Measurements from ENCODE around the gene EFR3B.
"Not testable (repeated sequence)": the region's sequence is repeated elsewhere in the genome, so short reads cannot be mapped to it uniquely, and the experiment has no call there.

Gene EFR3B, protein sequence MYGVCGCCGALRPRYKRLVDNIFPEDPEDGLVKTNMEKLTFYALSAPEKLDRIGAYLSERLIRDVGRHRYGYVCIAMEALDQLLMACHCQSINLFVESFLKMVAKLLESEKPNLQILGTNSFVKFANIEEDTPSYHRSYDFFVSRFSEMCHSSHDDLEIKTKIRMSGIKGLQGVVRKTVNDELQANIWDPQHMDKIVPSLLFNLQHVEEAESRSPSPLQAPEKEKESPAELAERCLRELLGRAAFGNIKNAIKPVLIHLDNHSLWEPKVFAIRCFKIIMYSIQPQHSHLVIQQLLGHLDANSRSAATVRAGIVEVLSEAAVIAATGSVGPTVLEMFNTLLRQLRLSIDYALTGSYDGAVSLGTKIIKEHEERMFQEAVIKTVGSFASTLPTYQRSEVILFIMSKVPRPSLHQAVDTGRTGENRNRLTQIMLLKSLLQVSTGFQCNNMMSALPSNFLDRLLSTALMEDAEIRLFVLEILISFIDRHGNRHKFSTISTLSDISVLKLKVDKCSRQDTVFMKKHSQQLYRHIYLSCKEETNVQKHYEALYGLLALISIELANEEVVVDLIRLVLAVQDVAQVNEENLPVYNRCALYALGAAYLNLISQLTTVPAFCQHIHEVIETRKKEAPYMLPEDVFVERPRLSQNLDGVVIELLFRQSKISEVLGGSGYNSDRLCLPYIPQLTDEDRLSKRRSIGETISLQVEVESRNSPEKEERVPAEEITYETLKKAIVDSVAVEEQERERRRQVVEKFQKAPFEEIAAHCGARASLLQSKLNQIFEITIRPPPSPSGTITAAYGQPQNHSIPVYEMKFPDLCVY

DNA sequence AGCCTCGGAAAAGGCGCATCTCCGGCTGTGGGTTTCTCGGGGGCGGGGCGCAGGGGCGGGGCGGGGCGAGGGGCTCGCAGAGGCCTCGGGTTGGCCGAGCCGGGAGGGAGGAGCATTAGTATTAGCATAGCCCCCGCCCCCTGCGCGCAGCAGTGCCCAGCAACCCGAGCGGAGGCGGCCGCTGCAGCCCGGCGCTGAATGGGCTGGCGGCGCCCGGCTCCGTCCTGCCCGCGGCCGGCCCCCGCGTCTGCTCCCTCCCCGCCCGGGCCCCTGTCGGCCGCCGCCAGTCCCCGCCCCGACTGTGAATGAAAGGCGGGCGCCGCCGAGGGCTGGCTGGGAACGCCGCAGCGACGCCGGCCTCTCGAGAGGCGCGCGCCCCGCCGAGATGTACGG, at the start of gene EFR3B:
Gene EFR3B, plus strand, starts transcription at position 149 of the 393 bp plus-strand sequence. Its CDS starts 237 bp downstream, at position 386.
- no peak for TF ChIP-seq ZNF274 (IDR thresholded peaks at IDR 0.05; ENCODE audit: low read depth, low read length)
- H3K4me3 ChIP-seq (ENCODE audit: low read length) = peak within 1 kb of the TSS; percentile 58

DNA sequence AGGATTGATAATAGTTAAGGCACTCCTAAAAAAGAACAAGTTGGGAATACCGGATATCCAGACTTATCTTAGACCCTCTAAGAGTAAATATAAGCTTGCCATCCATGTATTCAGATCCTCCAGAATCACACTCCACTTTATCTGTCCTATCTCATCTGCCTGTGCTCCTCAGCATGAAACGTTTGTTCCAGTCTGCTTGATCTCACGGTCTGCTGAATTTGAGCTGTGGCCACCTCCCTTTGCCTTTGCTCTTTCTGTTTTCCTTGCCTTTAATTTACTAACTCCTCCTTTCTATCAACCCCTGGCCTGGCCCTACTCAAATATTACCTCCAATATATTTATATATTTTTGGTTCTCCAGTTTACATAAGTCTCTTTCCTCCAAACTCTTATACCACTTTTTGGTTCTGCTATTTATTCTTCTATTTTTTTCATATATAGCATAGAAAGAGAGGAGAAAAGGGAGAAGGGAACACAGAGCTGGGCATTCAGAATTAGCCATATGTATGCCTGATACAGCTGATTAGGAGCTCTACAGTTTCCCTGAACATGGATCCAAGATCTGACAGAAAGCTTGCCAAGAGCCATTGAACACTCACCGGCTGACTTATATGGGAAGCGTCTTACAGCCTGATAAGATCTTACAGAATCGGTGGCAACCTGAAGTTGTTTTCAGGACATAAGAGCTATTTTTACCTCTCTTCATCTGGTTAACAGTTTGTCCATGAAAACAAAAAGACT, 48.3 kb upstream of the EFR3B start:
- H3K4me3 ChIP-seq (ENCODE audit: low read length) = no peak overlapping the region
- no peak for TF ChIP-seq ZNF274 (IDR thresholded peaks at IDR 0.05; ENCODE audit: low read depth, low read length)

DNA sequence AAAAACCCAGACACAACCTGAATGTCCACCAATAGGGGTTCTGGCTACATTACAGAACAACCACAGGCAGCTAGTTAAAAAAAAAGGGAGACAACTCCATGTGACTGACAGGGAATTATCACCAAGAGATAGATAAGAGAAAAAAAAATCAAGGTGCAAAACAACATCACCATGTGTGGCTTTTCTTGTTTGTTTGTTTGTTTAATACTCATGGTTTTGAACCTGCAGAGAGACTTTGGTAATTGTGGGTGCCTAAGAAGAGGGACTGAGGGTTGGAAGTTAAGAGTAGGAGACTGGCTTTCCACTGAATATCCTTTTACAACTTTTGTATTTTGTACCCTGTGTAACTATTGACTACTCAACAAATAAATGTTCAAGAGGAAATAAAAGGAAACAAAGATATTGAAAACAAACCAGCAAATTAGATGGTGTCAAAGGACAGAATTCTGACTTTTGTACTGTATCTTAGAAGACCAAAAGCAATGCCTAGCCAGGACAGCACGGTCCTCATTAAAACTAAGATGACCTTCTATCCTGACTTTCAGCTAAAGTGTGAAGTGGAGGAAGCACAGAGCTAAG, 47.6 kb upstream of the EFR3B start:
- no peak for TF ChIP-seq ZNF274 (IDR thresholded peaks at IDR 0.05; ENCODE audit: low read depth, low read length)

DNA sequence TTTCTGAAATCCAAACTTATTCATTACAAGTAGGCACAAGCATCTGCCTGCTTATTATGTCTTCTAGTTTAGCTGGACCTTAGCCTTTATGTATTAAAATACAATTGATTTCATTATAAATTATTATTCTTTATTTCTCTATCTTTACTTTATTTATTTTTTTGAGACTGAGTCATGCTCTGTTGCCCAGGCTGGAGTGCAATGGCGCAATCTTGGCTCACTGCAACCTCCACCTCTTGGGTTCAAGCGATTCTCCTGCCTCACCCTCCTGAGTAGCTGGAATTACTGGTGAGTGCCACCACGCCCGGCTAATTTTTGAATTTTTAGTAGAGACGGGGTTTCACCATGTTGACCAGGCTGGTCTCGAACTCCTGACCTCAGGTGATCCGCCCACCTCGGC, 42.8 kb upstream of the EFR3B start:
- H3K4me3 ChIP-seq (ENCODE audit: low read length) = not testable (repeated sequence)

More for the DNA sequence above, 47.6 kb upstream of the EFR3B start:
- no peak overlapping the region for H3K4me3 ChIP-seq (ENCODE audit: low read length)

DNA sequence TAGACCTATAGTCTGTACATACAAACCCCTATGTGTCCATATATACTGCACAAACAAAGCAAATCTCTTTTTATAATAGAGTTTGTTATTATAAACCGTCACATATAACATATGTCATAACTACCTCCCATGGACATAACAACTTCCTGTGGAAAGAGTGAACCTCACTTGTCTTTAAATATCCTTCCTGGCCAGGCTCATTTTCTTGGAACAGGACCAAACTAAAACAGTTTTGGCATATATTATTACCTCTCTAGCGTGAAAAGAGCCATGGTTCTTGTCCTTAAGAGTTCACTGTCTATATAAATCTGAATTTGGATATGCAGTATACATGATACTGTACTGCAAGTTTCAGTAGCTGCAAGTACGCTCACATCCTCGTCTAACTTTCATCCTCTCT, 41.8 kb upstream of the EFR3B start:
- TF ChIP-seq ZNF274 (IDR thresholded peaks at IDR 0.05; ENCODE audit: low read depth, low read length) = no peak

DNA sequence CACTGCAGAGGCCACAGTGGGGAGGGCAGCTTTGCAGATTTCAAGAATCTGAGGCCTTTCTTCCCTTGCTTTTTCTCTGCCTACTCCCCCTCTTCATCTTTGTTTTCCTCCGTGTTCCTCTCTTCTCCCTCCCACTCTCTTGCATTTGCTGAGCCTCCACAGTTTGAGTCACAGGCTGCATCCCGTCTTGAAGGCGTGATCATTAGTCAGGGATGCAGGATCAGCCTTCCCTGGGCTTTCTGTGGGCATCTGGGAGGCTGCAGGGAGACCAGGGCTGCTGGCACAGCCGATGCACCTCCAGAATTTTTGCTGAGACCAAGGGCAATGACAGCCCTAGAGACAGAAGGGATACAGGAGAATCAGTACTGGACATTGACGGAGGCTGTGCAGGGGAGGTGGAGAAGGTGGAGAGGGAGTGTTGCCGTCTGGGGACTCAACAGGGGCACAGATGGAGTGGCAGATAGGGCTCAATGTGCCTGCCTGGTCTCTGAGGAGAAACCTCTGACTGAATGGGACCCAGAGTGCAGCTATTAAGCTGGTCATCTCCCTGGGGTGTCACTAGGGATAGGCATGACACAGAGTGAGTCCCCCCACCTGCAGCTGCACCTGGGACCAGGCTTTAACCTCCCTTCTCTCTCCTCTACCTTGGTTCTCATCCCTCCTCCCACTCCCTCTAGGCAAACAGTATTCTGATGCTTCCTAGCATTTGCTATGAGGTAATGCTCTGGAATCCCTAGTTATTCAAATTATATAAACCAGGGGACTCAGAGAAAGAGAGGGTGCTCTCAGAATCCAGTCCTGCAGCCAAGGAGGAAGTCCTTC, 41.2 kb upstream of the EFR3B start:
- no peak for TF ChIP-seq ZNF274 (IDR thresholded peaks at IDR 0.05; ENCODE audit: low read depth, low read length)
- no peak overlapping the region for H3K4me3 ChIP-seq (ENCODE audit: low read length)

More for the DNA sequence above, 41.8 kb upstream of the EFR3B start:
- H3K4me3 ChIP-seq (ENCODE audit: low read length) = no peak overlapping the region

DNA sequence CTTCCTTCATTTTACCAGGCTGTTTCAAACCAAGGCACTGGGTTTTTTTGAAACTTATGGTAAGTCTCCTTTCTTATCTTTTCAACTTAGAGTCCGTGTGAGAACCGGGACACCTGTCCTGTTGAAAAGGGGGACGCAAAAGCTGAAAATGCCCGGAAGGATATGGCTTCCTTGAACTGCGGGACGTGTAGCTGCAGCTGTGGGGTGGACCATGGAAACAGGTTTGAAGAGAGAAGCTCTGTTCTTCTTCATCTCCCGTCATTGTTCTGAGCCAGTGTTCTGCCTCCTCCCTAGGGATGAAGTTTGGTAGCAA, 40.6 kb upstream of the EFR3B start:
- no peak for TF ChIP-seq ZNF274 (IDR thresholded peaks at IDR 0.05; ENCODE audit: low read depth, low read length)
- no peak overlapping the region for H3K4me3 ChIP-seq (ENCODE audit: low read length)

DNA sequence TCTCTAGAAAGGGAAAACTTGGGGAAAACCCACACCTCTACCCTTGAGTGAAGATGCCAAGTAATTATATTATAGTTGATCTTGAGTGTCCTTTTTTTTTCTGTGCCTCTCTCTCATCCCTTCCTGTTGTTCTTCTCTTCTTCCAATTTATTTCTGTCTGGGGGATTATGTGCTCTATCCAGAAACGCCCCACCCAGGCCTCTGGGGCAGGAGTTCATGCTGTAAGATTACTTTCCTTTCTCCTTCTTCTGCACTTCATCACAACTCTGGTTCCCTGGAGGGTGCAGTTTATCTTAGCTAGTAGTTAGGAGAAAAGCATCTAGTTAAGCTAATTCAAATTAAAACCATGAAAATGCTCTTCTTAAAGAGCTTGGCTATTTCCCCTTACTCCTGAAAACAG, 39.8 kb upstream of the EFR3B start:
- TF ChIP-seq ZNF274 (IDR thresholded peaks at IDR 0.05; ENCODE audit: low read depth, low read length) = no peak
- no peak overlapping the region for H3K4me3 ChIP-seq (ENCODE audit: low read length)

DNA sequence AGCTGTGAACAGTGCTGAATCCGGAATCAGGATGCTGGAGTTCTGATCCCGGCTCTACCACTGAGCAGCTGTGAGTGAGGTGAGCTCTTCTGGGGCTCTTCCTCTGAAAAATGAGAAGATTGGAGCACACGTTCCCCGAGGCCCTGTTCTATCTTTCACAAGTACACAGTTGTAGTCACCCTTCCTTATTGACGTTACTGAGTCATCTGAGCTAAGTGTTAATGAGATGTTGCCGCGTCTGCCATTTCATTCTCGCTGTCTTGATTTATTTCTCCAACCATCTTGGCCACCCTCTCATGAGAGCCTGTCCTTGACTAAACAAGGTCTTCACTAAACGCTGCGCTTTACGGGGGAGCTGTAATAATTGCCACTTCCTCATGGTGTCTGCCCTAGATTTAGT, 31.9 kb upstream of the EFR3B start:
- H3K4me3 ChIP-seq (ENCODE audit: low read length) = no peak overlapping the region

DNA sequence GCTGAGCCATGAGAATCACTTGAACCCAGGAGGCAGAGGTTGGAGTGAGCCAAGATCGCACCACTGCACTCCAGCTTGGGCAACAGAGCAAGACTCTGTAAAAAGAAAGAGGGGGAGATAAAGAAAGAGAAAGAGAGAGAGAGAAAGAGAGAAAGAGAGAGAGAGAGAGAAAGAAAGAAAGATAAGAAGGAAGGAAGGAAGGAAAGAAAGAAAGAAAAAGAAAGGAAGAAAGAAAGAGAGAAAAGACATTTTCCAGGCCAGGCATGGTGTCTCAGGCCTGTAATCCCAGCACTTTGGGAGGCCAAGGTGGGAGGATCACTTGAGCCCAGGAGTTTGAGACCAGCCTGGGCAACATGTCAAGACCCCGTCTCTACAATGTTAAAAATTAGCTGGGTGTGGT, 30.5 kb upstream of the EFR3B start:
- not testable (repeated sequence) for H3K4me3 ChIP-seq (ENCODE audit: low read length)

More for the DNA sequence above, 31.9 kb upstream of the EFR3B start:
- TF ChIP-seq ZNF274 (IDR thresholded peaks at IDR 0.05; ENCODE audit: low read depth, low read length) = no peak

DNA sequence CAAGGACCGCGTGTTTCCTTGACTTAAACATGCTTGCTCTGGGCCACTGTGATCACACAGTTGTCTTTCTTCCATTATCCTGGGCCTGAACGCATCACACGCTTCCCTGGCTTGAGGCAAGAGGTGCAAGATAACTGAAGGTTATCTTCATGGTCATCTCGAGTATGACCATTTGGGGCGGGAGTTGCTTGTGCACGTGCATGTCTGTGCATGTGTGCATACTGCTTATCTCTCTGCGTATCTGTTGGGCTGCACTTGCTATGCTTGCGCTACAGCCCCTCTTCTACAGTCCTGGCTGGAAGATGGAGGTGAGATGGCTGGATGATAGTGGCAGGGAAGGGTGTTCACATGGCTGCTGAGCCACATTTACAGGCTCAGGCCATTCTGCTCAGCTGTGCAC, 27.2 kb upstream of the EFR3B start:
- H3K4me3 ChIP-seq (ENCODE audit: low read length) = no peak overlapping the region
- no peak for TF ChIP-seq ZNF274 (IDR thresholded peaks at IDR 0.05; ENCODE audit: low read depth, low read length)

DNA sequence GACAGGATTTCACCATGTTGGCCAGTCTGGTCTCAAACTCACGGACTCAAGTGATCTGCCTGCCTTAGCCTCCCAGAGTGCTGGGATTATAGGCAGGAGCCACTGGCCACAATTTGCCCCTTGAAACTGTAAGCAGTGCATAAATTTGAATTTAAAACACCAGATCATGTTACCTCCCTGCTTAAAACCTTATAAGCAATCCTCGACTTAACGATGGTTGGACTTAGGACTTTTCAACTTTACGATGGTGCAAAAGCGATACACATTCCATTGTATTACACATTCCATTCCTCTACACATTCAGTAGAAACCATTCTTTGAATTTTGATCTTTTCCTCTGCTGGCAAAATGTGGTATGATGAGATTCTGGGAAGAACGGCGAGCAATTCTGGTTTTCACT, 23.2 kb upstream of the EFR3B start:
- H3K4me3 ChIP-seq (ENCODE audit: low read length) = no peak overlapping the region

DNA sequence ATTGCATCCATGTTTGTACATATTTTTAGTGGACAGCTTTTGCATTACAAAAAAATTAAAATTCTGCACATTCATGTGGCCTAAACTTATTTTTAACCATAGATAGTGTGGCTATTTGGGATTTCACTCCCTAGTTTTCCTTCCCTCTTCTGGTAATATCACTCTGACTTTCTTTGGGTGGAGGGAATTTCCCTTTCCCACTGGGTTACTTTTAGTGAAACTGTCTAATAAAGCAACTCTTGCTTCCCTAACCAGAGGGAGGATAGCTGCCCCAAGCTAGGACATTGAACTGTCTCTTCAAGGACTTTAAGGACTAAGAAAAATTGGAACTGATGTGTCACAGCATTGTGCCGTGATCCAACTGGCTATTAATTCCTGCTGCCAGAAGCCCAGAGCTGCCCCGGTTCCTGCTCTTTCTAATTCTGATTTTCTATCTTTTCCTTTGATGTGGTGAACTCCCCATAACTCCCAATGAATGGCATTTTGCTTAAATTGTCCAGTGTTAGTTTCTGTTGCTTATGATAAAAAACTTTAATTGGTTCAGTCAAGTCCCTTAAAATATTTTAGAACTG, 20.0 kb upstream of the EFR3B start:
- TF ChIP-seq ZNF274 (IDR thresholded peaks at IDR 0.05; ENCODE audit: low read depth, low read length) = no peak

More for the DNA sequence above, 23.2 kb upstream of the EFR3B start:
- TF ChIP-seq ZNF274 (IDR thresholded peaks at IDR 0.05; ENCODE audit: low read depth, low read length) = no peak

More for the DNA sequence above, 20.0 kb upstream of the EFR3B start:
- no peak overlapping the region for H3K4me3 ChIP-seq (ENCODE audit: low read length)
